ENCODE data around the gene CCL22. TPM values are rescaled to one million over a fixed set of nuclear protein-coding genes. Genes with fewer than 3 reads are reported as not detected.
"Not testable (repeated sequence)": the region's sequence is repeated elsewhere in the genome, so short reads cannot be mapped to it uniquely, and the experiment has no call there.

Gene CCL22
- total RNA-seq, 1 experiment from 2014 or later: not detected

DNA sequence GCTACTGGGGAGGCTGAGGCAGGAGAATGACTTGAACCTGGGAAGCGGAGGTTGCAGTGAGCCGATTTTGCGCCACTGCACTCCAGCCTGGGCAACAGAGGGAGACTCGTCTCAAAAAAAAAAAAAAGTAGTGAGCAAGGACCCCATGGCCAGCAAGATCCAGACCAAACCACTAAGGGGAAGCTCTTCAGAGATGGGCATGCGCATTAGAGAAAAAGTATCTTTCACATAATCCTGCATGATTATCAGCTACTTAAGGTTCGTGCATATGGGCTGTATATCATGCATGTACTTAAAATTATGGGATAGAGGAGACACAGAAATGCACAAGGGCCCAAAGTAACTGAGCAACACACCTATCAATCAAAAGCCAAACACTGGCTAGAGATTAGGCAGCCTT lies 10.7 kb upstream of the CCL22 start:
- no peak for DNase-seq (ENCODE audit: low spot score)

DNA sequence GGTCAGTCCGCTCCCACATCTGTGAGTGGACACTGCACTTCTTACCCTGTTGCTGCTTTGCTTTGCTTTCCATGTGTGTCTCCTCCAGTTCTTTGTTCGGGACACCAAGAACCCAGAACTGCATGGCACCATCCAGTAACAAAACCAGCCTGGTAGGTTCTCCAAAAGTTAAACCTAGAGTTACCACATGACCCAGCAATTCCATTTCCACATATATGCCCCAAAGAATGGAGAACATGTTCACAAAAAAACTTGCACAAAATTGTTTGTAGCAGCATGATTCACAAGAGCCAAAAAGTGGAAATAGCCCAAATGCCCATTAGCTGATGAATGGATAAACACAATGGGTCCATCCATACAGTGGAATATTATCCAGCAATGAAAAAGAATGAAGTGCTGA lies 10.3 kb upstream of the CCL22 start:
- no peak for DNase-seq (ENCODE audit: low spot score)

DNA sequence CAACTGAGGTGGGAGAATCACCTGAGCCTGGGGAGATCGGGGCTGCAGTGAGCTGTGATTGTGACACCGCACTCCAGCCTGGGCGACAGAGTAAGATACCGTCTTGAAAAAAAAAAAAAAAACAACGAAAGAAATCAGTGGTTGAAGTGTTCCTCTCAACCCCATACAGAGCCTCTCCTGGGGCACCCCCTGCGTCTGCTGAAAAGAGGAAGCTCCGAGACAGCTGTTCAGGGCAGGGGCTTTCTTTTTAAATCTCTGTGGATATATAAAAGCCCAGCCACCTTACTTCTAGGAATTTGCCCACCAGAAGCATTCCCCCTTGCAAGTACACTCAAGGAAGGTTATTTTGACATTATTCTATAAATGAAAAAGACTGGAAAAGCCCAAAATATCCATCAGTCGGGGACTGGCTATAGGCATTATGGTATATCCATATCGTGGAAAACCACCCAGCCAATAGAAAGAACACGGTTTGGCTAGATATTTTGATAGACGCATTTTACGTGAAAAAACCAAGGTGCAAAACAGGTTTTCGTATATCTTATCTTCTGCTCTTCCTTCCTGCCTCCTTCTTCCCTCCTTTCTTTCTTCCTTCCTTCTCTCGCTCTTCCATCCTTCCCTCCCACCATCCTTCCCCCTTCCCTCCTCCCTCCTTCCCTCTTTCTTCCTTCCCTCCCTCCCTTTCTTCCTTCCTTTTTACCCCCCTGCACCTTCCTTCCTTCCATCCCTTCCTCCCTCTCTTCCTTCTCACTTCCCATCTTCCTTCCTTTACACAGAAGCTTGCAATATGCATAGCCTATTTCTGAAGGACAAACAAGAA lies 9.2 kb upstream of the CCL22 start:
- DNase-seq (ENCODE audit: low spot score): no peak

DNA sequence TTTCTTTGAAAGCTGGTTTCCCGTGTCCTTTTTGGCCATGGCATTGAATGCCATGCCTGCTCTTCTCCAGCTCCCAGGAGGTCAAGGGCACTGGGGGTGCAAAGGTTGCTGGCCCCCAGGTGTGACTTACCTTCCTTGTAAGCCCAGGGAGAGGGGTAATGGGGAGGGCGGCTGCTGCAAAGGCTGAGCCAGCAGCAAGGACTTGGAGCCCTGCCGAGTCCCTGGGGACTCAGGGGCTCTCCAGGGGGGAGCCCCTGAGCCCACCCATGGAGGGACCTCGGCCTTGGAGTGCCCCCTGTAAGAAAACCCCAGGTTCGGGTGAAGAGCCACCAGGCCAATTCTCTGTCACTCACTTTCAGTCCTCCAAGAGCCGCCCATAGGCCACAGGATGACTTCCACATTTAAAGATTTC lies 5.9 kb upstream of the CCL22 start:
- no peak for DNase-seq (ENCODE audit: low spot score)

DNA sequence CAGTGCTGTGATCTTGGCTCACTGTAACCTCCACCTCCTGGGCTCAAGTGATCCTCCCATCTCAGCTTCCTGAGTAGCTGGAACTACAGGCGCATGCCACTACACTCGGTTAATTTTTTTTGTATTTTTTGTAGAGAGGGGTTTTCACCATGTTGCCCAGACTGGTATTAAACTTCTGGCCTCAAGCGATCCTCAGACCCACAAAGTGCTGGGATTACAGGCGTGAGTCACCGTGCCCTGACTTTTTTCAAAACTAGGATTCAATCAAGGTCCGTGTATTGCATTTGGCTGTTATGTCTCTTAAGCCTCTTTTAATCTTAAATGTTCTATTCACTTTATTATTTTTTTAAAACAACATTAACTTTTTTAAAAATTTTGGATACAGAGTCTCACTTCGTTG lies 4.3 kb upstream of the CCL22 start:
- DNase-seq (ENCODE audit: low spot score): no peak

DNA sequence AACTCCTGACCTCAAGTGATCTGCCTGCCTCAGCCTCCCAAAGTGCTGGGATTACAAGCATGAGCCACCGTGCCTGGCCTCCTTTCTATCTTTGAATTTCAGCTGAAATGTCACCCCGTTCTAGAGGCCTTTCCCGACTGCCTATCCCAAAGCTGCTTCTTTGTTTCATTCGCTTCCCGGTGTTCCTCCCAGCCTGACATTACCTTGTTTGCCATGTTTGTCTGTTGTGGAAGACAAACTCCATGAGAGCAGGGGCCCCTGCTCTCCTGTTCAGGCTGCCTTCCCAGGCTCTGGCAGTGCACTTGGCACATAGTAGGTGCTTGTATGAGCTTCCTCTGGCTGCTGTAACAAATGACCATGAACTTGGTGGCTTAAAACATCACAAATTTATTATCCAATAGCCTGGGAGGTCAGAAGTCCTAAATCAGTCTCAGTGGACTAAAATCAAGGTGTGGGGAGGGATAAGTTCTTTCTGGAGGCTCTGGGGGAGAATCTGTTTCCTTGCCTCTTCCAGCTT lies 2.6 kb upstream of the CCL22 start:
- no peak for DNase-seq (ENCODE audit: low spot score)

DNA sequence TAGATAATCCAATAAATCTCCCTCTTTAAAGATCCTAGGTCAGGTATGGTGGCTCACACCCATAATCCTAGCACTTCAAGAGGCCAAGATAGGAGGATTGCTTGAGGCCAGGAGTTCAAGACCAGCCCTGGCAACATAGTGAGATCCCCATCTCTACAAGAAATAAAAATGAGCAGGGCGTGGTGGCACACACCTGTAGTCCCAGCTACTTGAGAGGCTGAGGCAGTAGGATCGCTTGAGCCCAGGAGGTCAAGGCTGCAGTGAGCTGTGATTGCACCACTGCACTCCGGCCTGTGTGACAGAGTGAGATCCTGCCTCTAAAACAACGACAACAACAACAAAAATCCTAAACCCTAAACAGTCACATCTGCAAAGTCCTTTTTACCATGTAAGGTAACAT lies 2.0 kb upstream of the CCL22 start:
- DNase-seq (ENCODE audit: low spot score): no peak

DNA sequence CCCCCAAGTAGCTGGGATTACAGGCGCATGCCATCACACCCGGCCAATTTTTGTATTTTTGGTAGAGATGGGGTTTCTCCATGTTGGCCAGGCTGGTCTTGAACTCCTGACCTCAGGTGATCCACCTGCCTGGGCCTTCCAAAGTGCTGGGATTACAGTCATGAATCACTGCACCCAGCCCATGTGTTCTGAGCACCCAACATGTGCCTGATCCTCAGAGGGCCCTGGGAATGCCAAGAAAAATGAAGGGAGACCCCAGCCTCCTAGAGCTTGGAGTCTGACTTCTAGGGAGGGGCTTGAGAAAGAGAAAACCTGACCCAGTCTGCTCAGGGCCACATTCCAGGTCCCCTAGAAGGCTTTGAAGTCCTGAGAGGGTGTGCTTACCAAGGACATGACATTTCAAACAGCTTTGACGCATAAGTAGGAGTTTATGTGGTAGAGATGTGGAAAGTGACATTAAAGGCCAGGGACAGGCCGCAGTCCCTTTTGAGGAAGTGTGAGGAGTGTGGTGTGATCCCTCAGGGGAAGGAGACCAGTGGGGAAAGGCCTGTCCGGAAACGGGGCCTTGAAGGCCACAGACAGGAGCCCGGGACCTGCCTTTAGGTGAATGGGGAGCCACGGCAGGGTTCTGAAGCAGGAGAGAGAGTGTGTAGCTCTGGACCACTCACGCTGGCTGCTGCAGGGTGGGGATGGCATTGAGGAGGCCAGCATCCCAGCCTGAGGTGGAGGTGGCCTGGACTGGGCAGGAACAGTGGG lies 1.1 kb upstream of the CCL22 start:
- no peak for DNase-seq (ENCODE audit: low spot score)

DNA sequence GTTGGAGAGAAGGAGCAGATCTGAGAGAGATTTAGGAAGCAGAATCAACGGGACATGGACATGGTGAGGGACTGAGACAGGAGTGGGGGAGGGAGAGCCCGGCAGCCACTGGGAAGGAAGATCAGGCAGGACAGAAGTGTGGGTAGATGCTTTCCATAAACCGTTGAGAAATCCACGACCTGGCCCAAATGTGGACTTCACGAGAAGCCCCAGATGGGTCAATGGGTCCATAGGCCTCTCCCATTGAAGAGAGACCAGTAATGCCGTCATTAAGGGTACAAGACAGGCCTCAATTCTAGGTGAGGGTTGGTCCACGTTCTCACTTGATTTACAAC lies 530 bp upstream of the CCL22 start:
- no peak for DNase-seq (ENCODE audit: low spot score)

DNA sequence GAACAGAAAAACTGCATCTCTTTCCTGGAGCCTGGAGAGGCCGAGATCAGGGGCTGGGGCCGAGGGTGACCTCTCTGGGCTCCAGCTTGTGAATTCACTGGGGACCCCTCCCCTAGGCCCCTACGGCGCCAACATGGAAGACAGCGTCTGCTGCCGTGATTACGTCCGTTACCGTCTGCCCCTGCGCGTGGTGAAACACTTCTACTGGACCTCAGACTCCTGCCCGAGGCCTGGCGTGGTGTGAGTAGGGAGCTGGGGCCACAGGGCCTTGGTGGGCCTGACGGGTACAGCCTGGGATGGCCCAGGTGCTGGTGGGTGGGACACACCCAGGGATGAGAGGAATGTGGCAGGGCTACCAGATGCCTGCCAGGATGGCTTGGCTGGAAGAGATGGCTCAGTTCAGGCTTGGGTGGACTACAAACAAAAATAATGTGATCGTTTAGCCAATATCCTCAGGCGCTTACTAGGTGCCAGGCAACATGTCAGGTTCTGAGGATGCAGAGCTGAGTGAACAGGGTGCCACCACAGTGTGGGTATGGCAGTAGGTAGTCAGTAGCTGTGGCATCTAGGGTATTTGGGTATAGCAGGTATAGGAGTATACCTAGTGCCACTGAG lies 1.8 kb downstream of the CCL22 start:
- DNase-seq (ENCODE audit: low spot score): no peak

DNA sequence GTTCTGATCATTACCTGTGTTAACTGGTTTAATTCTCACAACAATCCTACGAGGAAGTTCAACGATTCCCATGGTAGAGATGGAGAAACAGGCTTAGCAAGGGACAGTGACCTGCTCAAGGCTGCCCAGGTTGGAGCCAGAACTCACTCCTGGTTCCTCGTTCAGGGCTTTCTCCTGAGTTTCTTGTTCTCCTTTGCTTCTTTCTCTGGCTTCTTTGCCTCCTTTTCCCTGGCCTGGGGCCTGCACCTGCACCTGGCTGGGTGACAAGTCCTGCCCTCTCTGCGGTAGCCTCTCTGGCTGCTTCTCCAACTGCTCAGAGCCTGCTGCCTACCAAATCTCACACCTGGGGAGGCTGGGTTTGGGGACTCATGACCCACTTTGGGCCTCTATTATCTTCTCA lies 2.8 kb downstream of the CCL22 start:
- DNase-seq (ENCODE audit: low spot score): no peak

DNA sequence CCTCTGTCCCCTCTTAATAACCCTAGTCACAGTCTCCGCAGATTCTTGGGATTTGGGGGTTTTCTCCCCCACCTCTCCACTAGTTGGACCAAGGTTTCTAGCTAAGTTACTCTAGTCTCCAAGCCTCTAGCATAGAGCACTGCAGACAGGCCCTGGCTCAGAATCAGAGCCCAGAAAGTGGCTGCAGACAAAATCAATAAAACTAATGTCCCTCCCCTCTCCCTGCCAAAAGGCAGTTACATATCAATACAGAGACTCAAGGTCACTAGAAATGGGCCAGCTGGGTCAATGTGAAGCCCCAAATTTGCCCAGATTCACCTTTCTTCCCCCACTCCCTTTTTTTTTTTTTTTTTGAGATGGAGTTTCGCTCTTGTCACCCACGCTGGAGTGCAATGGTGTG lies 5.6 kb downstream of the CCL22 start:
- DNase-seq (ENCODE audit: low spot score): no peak

DNA sequence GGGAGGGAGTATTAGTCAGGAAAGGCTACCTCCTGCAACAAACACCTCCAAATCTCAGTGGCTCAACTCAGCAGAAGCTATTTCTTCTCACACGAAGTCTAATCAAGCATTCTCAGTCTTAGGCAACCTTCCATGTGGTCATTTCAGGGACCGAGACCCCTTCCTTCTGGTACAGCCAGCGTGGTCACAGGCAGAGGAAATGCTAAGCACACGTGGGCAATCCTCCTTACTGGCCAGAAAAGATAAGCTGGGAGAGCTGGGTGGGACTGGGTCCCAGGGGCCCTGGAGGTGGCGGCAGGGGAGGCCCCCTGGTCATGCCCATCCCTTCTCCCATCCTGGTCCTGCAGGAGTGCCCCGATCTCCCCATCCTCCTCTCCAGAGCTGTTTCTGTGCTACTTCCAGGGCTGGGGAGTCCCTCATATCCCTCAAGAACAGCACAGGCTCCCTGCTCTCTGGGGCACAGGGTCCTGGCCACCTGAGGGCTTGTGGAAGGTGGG lies 8.0 kb downstream of the CCL22 start:
- no peak for DNase-seq (ENCODE audit: low spot score)

DNA sequence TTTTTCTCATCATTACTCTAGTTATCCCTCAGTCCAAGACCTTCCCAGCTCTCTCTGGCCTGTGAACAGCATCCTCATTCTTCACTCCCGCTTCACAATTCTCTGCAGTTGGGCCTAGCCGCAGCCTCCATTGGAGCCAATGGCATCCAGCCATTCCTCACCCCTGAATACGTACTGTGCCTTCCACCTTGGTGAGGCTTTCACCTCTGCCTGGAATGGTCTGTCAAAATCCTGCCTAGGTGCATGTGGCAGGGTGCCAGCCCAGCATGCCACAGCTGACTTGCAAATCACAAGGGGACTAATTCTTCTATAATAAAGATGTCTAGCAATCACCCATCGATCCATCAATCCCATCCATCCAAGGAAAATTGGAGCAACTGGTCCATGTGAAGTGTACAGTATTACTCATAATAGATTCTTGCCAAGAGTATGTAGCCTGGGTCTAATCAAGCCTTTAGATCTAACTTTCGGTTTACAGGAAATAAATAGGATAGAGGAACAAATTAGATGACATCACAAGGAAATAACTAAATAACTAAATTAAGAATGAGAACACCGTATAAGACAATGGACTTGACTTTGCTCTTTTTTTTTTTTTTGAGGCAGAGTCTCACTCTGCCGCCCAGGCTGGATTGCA lies 8.7 kb downstream of the CCL22 start:
- no peak for DNase-seq (ENCODE audit: low spot score)

DNA sequence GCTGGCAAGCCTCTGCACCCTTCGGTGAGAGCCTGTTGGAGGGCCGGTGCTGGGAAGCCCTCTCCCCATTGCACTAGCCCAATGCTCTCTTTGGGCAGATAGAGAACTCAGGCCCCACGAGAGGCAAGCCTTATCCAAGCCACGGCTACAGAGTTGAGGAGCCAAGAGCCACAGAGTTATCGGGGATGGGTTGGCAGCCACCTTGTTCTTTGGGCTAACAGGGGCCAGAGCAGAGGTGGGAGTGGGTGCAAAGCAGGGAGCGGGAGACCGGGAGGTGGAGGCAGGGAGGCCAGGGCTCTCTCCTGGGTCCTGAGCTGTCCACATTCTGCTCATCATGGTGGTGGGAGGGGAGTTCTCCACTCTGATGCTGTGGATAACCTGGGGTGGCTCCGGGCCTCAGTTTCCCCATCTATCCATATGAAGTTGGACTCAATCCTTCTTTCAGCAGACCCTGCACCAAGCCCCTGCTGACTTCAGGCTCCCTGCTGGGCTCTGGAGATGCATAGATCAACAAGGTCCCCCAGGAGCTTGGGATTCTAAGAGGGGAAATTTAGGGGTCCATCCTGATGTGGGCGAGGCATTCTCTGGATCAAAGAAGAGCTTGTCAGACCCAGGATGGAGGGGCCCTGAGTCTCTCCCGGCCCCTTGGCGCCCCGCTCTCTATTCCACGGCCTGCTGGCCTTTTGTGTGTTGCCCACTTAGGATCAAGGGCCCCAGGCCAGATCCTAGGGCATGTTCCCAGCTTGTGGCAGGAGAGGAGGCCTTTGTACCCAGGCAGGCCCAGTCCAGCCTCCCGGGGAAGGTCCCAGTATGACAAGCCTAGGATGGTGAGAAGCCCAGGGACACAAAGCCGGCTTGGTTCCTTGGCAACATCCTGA lies 13.2 kb downstream of the CCL22 start:
- DNase-seq (ENCODE audit: low spot score): peak; percentile 38

DNA sequence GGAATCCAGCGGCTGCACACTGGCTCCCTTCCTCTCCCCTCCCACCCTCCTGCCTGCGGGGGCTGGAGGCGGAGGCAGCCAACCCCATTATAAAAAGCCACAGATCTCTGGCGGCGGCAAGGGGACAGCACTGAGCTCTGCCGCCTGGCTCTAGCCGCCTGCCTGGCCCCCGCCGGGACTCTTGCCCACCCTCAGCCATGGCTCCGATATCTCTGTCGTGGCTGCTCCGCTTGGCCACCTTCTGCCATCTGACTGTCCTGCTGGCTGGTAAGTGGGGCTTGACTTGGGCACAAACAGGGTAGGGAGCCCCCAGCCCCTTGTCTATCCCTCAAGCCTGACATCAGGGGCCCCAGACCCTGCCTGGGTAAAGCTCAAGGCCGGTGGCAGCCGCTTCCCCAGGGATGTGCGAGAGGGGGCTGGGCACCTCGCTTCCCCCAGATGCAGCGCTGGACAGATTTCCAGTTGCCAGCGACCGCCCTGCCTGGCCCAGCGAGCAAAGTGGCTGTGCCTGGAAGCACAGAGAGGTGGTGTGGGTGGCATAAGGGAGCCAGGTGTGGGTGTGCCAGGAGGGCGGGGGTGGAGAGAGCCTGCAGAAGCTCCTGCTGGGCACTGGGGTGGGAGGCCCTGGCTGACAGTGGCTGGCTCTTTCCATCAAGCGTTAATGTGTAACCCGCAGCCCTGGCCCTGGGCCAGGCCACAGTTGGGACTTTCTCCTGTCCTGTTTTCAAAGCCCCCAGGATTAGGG lies 14.0 kb downstream of the CCL22 start, which contains the start of gene CX3CL1:
CX3CL1 (plus strand) TSS at position 119 of the 745 bp plus-strand sequence; CDS start at position 198, 79 bp downstream.
- peak; percentile 46 for DNase-seq (ENCODE audit: low spot score)

DNA sequence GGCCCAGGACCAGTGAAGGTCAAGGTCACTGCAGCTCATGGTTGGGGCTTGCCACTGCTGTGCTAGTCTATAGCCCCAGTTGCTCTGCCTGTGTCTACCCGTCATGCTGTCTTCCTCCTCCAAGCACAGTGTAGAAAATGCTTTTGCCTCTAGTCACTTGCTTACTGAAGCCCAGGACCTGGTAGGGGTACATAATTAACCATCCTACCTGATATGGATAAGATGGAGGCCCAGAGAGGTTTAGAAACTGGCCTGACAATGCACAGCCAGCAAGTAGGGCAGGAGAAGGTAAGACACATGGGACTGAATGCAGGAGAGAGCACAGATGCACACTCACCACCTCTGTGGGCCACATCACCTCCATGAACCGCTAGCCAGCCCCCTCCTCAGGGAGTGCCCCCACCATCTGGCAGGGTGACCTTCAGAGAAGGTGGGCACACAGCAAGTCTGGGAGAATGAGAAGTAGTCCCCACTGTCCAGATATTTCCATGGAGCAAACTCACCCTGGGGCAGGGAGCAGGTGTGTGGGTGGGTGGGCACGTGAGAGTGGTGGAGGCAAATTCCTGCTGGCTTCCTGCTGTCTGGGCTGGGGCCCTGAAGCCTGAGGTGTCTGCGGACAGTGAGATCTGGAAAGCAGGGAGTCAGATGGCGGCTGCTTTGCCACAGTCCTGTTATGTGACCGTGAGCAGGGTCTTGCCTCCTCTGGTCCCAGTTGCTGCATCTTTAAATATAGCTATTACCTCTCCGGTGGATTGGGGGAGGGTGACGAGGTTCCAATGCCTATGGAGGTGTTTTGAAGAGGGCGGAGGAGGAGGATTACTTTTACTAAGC lies 14.7 kb downstream of the CCL22 start:
- no peak for DNase-seq (ENCODE audit: low spot score)

DNA sequence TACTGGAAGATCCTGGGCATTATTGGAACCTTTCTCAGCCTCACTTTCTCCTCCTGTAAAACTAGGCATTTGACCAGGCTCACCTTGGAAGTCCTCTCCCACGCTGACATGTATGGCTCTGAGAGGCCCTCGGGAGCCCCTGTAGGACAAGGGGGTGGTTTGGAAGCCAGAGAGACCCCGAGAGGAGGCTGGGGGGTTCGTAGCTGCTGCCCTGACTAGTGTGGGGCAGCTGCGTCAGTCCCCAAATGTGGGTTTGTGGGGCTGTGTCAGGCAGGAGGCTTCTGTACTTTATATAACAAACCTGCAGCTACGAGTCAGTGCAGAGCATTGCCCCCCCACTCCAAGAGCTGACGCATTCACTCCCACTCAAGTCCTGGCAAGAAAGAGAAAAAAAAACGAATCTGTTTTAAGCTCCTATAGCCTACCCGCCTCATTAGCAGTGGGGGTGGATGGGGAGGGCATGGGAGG lies 15.5 kb downstream of the CCL22 start:
- DNase-seq (ENCODE audit: low spot score): no peak

DNA sequence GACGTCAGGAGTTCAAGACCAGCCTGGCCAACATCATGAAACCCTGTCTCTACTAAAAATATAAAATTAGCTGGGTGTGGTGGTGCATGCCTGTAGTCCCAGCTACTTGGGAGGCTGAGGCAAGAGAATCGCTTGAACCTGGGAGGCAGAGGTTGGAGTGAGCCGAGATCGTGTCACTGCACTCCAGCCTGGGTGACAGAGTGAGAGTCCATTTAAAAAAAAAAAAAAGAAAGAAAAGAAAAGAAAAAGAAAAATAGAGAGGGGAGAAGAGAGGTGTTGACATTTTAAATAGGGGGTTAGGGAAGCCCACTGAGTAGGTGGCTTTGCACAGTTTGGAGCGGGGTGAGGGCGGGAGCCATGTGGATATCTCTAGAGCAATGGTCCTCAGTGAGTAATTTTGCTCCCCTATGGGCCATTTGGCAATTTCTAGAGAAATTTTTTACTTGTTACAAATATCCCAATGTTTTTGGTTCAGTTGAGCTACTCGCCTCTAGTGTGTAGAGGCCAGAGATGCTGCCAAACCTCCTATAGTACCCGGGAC lies 16.4 kb downstream of the CCL22 start:
- not testable (repeated sequence) for DNase-seq (ENCODE audit: low spot score)

All from HT-29 (cell line).